ENCODE measurements around the gene RDH11.
"Not testable (repeated sequence)": the region's sequence is repeated elsewhere in the genome, so short reads cannot be mapped to it uniquely, and the experiment has no call there.

RDH11 gene

DNA sequence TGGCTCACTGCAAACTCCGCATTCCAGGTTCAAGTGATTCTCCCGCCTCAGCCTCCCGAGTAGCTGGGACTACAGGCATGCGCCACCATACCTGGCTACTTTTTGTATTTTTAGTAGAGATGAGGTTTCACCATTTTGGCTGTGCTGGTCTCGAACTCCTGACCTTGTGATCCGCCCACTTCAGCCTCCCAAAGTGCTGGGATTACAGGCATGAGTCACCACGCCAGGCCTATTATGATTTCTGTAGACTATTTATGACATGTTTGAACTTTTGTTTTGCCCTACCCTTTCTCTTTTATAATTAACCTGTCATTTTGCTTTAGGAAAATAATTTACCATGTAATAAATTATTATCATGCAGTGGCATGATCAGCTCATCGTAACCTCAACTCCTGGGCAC, 5.9 kb upstream of the RDH11 start, which contains the start of gene RDH12:
TSS of gene RDH12 (plus strand) at position 395 of the 400 bp plus-strand sequence. CDS start 20,757 bp downstream, outside the sequence.
- DNase-seq, result not testable (repeated sequence)

- no peak for DNase-seq
These were observed 2.6 kb upstream of the RDH11 start for GRCh38 chr14:67698179-67698578.

DNA sequence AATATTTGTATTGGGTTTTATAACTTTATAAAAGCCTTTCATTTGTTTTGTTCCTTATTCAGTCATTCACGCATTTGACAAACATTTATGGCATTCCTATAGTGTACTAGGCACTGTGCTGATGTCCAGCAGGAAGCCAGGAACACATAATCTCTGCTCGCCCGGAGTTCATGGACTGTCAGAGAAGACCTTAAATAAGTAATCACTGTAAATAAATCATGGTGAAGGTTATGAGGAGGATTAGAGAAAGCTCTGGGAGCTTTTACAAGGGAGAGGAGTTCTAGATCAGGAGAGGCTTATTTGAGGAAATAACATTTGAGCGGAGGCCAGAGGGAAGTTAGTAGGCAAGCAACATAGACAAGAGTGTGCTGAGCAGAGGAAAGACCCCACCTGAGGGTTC, 1.4 kb upstream of the RDH11 start:
- DNase-seq, result no peak

DNA sequence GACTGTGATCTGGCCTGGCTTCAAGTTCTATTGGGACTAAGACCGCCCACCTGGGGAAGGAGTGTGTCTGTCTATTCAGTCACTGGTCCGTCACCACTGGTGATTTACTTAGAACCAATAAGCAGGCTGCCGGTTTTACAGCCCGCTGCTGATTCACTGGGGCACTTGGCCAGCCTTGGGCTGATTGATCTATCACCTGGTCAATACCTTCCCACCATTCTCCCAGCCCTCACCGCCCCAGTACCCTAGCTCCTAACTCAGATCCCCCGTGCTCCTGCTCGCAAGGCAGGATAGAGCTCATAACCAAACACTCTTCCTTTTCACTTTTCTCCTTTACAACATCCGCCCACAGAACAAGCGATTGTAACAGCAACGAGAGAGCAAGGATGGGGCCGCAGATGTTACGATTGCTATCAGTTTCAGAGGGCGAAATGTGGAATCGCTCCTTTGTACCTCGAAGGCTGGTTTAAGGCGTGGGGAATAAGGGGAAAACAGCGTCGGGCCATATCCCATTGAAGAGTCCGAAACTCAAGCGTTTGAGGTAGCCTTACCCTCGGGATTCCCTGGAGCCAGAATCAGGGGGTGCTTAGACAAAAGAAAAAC, 672 bp downstream of the RDH11 start:
- DNase-seq, result peak; percentile 66

DNA sequence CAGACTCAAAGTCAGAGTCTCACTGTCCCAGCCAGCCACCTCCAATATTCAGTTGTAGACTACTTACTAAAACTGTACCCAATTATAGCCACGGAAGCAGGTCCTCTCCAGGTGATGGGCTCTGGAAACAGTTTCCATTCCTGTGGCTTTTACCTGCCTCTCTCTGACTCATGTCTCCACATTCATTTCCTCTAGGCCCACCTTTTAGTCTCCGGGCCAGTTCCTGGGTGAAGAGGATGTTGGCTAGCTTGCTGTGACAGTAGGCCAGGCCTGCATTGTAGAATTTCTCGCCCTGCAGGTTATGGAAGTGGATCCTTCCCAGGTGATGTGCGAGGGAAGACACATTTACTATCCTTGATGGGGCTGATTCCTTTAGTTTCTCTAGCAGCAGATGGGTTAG, 5.6 kb downstream of the RDH11 start:
- DNase-seq, result no peak

DNA sequence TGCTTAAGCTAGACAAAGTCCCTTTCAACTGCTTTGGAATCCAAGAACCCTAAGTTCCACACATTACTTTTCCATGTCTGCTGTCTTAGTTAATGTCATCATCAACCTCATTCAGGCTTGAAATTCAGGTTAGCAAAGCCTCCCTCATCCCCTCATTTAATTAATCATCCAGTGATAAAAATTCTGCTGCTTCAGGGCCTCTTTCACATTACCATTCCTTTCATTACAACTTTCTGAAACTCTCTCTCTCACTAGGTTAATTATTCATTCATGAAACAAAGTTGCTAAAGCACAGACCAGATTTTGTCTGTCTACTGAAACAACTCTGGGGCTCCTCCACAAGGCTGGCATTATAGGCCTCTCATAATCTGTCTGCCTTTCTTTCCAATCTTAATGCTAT, 11.7 kb downstream of the RDH11 start:
- DNase-seq, result no peak

GRCh38 chr14:67680941-67681340, 14.6 kb downstream of the RDH11 start:
- DNase-seq, result no peak

GRCh38 chr14:67680121-67680602, 15.4 kb downstream of the RDH11 start:
- no peak for DNase-seq

DNA sequence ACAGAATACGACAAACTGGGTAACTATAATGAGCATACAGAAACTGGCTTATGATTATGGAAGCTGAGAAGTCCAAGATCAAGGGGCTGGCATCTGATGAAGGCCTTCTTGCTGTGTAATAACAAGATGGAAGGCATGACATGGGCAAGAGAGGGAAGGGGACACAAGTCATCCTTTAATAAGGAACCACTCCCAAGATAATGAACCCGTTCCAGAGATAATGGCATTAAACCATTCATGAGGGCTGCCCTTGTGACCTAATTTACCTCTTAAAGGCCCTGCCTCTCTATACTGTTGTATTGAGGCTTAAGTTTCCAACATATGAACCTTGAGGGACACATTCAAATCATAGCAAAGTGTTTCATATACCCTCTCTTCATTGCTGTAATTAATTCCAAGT, 16.6 kb downstream of the RDH11 start:
- no peak for DNase-seq

GRCh38 chr14:67675219-67675582, 20.4 kb downstream of the RDH11 start:
- no peak for DNase-seq

GRCh38 chr14:67674480-67675218, 20.9 kb downstream of the RDH11 start, which contains the start of gene VTI1B:
Gene VTI1B, minus strand, starts transcription at chr14:67674632. Its CDS starts 143 bp downstream, at chr14:67674489.
- peak; percentile 29 for DNase-seq

GRCh38 chr14:67674139-67674479, 21.5 kb downstream of the RDH11 start:
- DNase-seq, result peak; percentile 12

DNA sequence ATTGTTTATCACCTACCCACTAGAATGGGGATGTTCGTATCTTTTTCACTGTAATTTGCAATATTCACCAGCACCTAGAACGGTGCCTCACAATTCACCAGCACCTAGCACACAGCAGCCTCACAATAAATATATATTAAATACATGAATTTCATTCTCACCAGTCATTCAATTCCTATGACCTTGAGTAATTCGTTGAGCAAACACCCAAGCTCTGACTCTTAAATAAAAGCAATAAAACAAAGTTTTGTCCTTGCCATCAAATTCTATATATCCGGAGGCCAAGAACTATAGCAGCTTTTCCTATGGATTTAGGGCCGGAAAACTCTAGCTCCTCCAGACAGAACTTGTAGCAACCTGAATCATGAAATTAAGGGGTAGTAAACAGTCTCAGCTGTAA, 22.1 kb downstream of the RDH11 start:
- DNase-seq, result no peak

GRCh38 chr14:67668559-67668958, 27.0 kb downstream of the RDH11 start:
- no peak for DNase-seq

DNA sequence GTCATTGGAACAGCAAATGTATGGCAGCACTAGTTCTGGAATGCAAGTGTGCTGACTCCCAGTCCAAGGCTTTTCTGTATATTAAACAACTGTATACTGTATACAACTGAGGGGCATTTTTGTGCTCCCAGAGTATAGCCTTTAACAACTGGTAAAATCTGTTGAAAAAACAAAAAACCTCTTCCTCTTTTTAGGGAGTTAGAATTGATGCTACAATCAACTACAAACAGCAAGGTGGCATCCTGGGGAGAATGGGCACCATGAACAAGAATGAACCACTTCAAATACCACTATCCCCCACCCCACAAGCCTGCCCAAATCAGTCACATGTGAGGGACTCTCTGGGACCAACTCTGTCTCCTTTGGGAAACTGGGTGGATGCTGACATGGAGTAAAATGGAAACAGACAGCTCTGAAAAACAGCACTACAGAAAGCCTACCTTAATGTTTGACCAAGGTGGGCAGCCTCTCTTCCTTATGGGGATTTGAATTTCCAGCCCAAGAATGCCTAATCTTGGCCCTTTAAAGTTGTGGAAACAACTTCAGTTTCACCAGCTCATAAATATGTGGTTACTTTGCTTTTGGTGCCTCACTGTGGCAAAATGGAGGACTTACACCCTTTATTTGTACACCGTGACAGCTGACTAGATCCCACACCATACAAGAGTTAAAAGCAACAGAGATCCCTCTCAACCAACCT, 28.7 kb downstream of the RDH11 start:
- no peak for DNase-seq

DNA sequence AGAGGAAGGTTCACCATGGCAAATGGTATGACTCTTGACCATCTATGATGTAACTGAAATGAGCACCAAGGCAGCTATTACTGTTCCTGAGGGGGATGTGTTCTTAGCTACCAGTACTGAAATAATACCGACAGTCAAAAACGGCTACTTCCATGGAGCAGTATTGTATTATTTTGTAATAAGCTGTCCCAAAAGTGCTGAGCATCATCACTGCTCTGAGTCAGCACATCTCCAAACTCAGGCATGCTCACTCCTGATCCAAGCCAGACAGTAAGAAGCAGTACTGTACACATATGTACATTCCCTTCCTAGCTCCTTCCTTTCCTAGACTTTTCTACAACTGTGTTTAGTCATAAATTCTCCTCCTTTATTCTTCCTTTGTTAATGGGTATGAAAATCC, 29.7 kb downstream of the RDH11 start:
- DNase-seq, result no peak

- DNase-seq, result no peak
These were observed 31.9 kb downstream of the RDH11 start for GRCh38 chr14:67663633-67664032.

DNA sequence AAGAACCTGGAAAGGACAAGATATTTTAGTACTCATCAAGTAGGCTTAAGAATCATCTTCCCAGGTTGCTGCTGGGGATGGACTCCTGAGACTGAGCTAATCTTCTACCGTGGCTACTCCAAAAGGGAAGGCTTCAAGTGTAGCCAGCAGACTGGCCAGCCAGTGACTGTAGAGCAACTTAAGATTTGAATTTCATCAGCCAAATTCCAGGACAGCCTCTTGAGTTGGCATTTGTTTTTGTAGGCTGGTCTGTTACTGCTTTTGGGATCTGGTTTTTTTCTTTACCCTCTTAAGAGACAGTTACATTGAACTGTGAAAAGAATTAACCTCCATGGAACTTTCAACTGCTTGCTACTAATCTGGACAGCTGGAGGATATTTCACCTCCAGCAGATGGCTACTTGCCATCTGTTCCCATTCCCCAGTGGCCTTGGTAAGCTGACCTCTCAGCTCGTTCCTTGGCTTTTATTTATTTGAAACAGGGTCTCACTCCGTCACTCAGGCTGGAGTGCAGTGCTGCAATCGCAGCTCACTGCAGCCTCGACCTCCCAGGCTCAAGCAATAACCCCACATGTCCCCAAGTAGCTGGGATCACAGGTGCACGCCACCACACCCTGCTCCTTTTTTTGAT, 41.8 kb downstream of the RDH11 start:
- DNase-seq, result no peak

DNA sequence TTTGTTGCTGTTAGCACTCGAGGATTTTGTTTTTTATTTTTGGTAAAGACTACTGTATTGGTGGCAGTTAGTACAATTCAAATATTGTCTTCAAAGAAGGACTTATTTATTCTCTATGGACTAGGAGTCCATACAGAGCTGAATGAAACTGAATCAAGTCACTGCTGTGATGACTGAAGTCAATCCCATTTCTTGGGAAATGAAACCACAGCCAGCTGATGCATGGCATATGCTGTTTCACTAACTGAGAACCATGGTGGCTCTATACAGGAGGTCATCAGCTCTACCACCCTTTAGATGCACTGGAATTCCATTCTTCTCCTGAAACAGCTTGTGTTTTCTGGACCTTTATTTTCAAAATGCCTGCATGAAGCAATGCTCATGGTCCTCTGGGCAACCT, 43.4 kb downstream of the RDH11 start:
- no peak for DNase-seq

GRCh38 chr14:67650694-67651093, 44.9 kb downstream of the RDH11 start:
- DNase-seq, result no peak

DNA sequence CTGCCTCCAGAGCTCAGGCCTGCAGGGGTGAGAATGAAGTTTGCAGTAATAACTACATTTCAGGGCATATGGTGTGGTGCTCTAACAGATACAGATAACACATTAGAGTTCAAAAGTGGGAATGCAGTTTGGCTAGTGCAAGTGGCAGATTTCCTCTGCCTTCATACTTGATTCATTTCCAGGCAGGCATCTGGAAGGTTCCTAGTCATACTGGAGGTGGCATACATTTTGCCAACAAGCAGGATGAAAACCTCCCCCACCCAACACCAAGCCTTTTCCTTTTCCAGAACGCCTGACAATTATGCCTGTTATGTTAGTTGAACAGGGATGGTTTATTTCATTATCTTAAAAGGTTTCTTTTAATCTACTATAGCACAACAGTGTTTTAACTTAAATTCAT, 45.4 kb downstream of the RDH11 start:
- no peak for DNase-seq

DNA sequence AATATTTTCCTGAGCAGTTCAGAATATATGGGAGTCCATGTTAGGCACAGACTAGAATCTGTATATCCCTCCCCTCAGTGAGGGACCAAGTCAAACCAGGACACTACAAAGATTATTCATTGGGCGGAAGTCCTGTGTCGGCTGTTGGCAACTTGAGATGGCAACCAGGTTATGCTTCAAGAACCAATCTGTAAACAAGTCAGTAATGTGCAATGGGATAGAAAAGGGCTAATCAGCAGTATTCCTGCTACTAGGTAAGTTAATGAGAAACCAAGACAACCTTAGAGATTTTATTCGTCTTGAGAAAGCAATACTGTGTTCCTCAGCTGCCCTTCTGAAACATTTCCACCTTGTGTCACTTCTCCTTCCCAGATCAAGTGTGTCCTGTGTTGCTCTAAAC, 49.4 kb downstream of the RDH11 start:
- no peak for DNase-seq

DNA sequence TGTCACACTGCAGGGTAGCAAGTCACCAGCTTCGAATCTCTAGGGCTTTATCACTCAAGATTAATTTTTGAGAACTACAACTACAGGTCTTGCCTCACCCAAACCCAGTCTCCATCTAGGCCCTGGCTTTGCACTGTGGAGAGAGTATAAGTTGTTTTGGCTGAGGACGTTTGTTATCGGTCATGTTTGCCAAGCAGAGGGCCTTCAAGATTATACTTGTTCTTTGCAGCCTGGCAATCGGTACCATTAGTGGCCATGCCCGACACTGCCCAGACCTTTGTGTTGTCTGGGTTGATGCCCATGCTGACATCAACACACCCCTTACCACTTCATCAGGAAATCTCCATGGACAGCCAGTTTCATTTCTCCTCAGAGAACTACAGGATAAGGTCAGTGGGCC, 50.1 kb downstream of the RDH11 start:
- no peak for DNase-seq

- DNase-seq, result no peak
These were observed 51.1 kb downstream of the RDH11 start for GRCh38 chr14:67644428-67644827.

Data from NCI-H774 (cell line).